Measurements from ENCODE around the gene VTI1A. TPM values are rescaled to one million over a fixed set of nuclear protein-coding genes. Genes with fewer than 3 reads are reported as not detected.

Gene VTI1A
- total RNA-seq, 1 experiment from 2014 or later, result 33.4 TPM

DNA sequence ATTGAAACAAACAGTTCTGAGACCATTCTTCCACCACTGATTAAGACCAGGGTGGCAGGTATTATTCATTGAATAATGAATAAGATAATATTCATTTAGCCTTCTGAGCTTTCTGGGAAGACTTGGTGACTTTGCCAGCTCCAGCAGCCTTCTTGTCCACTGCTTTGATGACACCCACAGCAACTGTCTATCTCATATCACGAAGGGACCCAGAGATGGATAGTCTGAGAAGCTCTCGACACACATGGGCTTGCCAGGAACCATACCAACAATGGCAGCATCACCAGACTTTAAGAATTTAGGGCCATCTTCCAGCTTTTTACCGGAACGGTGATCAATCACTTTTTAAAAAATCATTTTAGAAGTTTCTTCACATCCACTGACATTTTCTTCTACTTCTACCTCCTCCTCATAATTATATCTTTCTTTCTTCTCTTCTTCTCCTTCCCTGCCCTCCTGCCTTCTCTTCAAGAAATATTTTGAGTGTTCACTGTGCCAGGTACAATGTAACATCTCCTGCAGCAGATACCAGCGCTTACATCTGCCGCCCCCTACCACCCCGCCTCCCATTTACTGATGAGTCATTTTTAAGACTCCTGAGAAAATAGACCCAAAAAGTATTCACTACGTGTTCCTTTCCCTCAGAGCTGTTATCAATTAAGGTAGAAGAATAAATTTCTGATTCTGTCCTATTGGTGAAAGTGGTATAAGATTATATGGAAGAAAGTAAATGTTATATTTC lies 101.7 kb downstream of the VTI1A start:
- Histone ChIP-seq H3K9me3 (replicated peaks) (no peaks in the 10 kb centered on the region), H3K4me1 (replicated peaks) (no peaks in the 10 kb centered on the region), H3K27me3 (replicated peaks) (no peaks in the 10 kb centered on the region), H3K4me3 (no peak overlapping the region), H3K27ac (no peak overlapping the region), H3K36me3 (no peaks in the 10 kb centered on the region)
- no peak for DNase-seq (ENCODE audit: low read depth in 1 of 2, low spot score in 2 of 2)

DNA sequence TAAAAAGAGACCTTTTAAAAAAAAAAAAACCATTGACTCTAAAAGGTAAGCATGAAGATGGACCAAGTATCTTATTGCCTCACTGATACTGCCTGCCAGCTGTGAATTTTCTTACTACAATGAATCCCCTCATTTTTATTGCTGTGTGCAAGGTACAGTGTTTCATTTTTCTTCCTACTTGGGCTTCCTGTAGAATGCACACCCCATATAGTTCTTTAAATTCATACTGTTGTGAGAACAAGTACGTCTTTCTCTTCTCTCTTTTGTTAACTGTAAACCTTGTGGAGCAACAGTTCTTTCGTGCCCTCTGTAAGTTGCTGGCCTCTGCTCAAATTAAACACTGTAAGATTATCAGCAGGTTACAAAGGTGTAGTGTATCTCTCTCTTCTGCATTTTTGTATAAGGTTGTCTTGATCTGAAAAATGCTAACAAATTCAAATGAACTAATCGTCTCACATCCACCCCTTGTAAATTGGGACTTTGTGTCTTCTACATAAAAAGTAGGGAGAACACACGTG lies 105.6 kb downstream of the VTI1A start:
- no peak overlapping the region for H3K4me3 ChIP-seq
- no peak for DNase-seq (ENCODE audit: low read depth in 1 of 2, low spot score in 2 of 2)
- no peaks in the 10 kb centered on the region for H3K9me3 ChIP-seq (replicated peaks)
- H3K36me3 ChIP-seq, result no peaks in the 10 kb centered on the region
- no peaks in the 10 kb centered on the region for H3K27me3 ChIP-seq (replicated peaks)
- no peaks in the 10 kb centered on the region for H3K4me1 ChIP-seq (replicated peaks)
- H3K27ac ChIP-seq, result no peak overlapping the region

DNA sequence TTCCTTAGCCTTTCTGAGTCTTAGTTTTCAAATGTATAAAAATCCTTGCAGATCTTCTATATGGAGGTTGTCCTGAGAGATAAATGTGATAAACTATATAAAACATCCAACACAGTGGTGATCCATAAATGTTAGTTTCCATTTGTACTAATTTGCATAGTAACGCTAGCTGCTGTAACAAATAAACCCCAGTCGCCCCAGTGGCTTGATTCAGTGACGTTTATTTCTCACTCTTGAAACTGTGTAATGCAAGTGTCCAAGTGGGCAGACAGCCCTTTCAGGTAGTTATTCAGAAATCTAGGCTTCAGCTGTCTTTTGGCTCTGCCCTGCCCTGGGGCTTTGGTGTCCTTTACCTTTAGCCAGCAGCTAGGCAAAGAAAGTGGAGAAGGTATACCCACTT lies 106.3 kb downstream of the VTI1A start:
- Histone ChIP-seq H3K27me3 (replicated peaks) (no peaks in the 10 kb centered on the region), H3K4me1 (replicated peaks) (no peaks in the 10 kb centered on the region), H3K36me3 (no peaks in the 10 kb centered on the region), H3K9me3 (replicated peaks) (no peaks in the 10 kb centered on the region), H3K4me3 (no peak overlapping the region), H3K27ac (no peak overlapping the region)
- DNase-seq (ENCODE audit: low read depth in 1 of 2, low spot score in 2 of 2), result no peak

DNA sequence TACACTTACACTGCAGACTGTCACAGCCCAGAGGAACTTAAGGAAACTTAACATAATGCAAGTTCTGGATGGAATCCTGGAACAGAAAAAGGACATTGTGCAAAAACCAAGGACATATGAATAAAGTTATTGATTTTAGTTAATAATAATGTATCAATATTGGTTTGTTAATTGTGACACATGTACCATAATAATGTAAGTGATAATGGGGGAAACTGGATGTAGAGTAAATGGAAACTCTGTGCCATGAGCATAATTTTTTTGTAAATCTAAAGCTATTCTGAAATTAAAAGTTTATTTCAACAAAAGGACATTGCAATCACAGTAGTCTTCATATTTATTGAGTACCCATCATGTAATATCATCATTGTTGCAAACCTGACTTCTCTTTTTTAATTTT lies 107.2 kb downstream of the VTI1A start:
- Histone ChIP-seq H3K36me3 (no peaks in the 10 kb centered on the region), H3K27ac (no peak overlapping the region), H3K4me1 (replicated peaks) (no peaks in the 10 kb centered on the region), H3K9me3 (replicated peaks) (no peaks in the 10 kb centered on the region), H3K27me3 (replicated peaks) (no peaks in the 10 kb centered on the region), H3K4me3 (no peak overlapping the region)
- DNase-seq (ENCODE audit: low read depth in 1 of 2, low spot score in 2 of 2), result no peak

DNA sequence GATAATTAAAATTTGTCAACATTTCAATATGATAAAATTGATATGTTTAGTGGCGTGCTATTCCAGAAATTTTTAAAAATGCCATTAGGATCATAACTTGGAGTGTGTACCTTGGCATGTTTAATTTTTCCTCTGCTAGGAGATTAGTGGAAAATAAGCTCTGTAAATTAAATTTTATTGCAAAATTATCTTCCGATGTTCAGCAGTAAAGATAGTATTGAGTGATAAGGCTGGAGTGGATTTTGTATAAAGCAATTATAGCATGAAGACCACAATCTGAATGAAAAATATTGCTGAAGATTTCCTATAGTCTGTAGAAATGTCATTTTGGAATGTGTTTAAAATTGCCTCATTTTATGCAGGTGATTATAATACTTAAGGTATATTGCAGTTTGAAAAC lies 110.2 kb downstream of the VTI1A start:
- H3K27ac ChIP-seq, result no peak overlapping the region
- H3K4me3 ChIP-seq, result no peak overlapping the region
- H3K36me3 ChIP-seq, result no peaks in the 10 kb centered on the region
- H3K27me3 ChIP-seq (replicated peaks), result no peaks in the 10 kb centered on the region
- no peaks in the 10 kb centered on the region for H3K9me3 ChIP-seq (replicated peaks)
- H3K4me1 ChIP-seq (replicated peaks), result no peaks in the 10 kb centered on the region
- DNase-seq (ENCODE audit: low read depth in 1 of 2, low spot score in 2 of 2), result no peak

DNA sequence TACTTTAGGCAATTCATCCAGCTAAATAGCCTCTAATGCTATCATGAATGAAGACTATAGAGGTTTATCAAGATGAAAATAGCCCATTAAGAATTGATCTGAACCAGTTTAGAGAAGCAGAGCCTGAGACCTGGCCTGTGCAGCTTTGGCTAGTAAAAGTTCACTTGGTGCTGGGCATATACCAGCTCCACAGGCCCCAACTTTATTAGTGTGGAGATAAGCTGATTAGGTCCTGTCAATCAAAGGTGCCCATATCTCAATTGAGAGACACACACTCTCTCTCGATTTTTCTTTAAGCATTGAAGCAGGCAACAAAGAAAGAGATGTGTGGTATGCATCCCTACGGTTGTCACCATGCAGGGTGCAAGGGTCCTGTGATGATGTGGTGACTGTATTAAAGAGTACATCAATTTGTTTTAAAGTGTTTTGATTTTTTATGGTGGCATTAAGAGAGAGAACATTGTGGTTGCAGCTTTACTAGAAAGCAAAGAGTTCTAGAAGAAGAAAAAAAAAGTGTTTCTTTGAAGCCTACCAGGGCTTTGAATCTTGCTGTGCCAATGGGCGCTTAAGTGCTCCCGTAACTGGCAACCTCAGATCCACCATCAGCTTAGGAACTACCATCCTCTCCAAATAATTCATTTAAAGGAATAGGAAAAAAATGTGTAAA lies 111.6 kb downstream of the VTI1A start:
- no peak overlapping the region for H3K27ac ChIP-seq
- no peaks in the 10 kb centered on the region for H3K36me3 ChIP-seq
- H3K27me3 ChIP-seq (replicated peaks), result no peaks in the 10 kb centered on the region
- DNase-seq (ENCODE audit: low read depth in 1 of 2, low spot score in 2 of 2), result no peak
- H3K4me1 ChIP-seq (replicated peaks), result peaks cover 7% of the 10 kb centered on the region
- H3K9me3 ChIP-seq (replicated peaks), result no peaks in the 10 kb centered on the region
- H3K4me3 ChIP-seq, result no peak overlapping the region

DNA sequence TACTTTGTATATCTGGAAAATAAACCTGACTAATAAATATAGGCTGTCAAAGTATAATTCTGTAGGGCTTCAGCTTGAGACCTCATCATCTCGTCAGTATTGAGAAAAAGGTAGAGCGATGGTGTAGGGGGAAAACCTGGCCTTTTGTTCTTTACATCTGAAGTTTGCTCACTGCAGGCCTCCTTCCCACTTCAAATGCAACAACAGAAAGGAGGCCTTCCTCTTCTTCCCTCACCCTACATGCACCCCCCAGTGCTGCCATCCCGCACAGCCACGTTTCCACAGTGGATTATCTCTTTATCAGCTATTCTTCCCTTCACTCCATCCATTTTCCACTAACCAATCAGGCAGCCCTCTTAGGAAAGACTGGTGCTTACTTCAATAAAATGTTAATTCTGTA lies 112.3 kb downstream of the VTI1A start:
- Histone ChIP-seq H3K27me3 (replicated peaks) (no peaks in the 10 kb centered on the region), H3K9me3 (replicated peaks) (no peaks in the 10 kb centered on the region), H3K36me3 (no peaks in the 10 kb centered on the region), H3K27ac (no peak overlapping the region), H3K4me1 (replicated peaks) (peaks cover 12% of the 10 kb centered on the region), H3K4me3 (no peak overlapping the region)
- no peak for DNase-seq (ENCODE audit: low read depth in 1 of 2, low spot score in 2 of 2)

DNA sequence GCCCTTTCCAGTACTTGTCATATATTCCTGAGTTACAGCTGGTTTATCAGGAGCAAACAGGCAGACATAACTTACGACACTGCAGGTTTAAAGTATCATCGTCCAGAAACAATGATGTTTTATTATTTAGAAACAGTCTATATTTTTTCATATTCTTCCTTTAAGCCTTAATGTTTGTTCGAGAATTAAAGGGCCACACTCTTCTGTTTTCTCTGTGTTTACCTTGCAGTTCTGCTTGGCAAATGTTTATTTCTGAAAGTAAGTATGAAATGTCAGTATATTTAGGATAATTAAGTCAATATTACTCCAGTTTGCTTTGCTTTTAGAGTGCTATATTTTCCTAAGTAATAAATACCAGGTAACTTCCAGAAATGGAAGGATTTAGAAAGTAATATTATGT lies 115.1 kb downstream of the VTI1A start:
- no peak for DNase-seq (ENCODE audit: low read depth in 1 of 2, low spot score in 2 of 2)
- no peak overlapping the region for H3K4me3 ChIP-seq
- H3K36me3 ChIP-seq, result no peaks in the 10 kb centered on the region
- peaks cover 19% of the 10 kb centered on the region for H3K4me1 ChIP-seq (replicated peaks)
- H3K27me3 ChIP-seq (replicated peaks), result no peaks in the 10 kb centered on the region
- no peak overlapping the region for H3K27ac ChIP-seq
- no peaks in the 10 kb centered on the region for H3K9me3 ChIP-seq (replicated peaks)

DNA sequence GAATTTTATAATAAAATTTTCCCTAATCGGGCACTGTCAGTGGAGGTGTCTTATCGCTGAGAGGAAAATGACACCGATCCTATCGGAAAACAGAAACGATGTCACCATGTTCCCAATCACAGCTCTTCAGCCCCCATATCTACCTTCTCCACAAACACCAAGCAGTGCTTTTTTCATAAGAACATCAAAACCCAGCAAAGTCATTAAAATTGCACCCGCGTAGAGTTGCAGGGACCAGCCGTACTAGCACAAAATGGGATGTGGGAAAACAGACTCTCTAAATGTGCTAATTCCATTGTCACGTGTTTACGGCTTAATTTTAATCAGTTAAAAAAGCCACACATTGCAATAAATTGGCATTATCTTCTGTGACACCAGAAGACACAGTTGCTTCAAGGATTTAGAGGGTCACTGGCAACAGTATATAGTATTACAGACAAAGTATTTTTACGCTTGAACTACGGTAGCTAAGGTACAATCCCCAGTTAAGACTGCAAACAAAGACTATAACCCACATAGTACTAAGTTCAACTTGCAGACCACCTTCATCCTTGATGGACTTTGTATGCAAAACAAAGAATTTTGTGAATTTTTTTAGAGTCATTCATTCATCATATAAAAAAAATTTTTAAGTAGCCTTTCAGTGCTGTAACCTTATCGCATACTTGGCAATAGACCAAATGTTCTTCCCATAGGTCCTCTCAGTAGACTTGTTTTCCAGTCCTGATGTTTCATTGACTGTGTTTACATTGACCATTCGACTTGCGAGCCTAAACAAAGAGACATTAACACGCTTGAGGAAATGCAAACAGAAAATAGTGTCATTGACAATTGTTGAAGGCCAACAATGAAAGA lies 116.0 kb downstream of the VTI1A start:
- Histone ChIP-seq H3K27ac (no peak overlapping the region), H3K27me3 (replicated peaks) (no peaks in the 10 kb centered on the region), H3K36me3 (no peaks in the 10 kb centered on the region), H3K4me1 (replicated peaks) (peaks cover 19% of the 10 kb centered on the region), H3K9me3 (replicated peaks) (no peaks in the 10 kb centered on the region), H3K4me3 (no peak overlapping the region)
- no peak for DNase-seq (ENCODE audit: low read depth in 1 of 2, low spot score in 2 of 2)

DNA sequence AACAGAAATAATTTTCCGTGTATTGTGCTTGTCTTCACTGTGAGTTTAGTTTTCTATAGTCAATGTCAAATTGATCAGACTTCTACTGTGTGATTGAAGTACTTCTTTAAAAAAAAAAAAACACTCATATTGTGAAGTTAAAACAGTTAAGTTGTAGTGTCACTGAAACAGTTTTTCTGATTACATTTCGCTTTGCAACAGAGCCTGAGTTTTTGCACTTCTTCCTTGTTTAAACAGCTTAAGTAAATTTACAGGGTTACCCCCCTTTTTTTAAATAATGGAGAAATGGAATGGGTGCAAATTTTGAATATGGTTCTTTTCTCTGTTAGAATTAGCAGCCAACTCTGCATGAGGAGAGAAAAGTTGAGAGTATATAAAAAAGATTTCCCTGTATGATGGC lies 117.3 kb downstream of the VTI1A start:
- Histone ChIP-seq H3K9me3 (replicated peaks) (no peaks in the 10 kb centered on the region), H3K4me1 (replicated peaks) (peaks cover 19% of the 10 kb centered on the region), H3K27me3 (replicated peaks) (no peaks in the 10 kb centered on the region), H3K36me3 (no peaks in the 10 kb centered on the region), H3K4me3 (no peak overlapping the region), H3K27ac (no peak overlapping the region; the same call in 1 of the 2 replicates)
- no peak for DNase-seq (ENCODE audit: low read depth in 1 of 2, low spot score in 2 of 2)

DNA sequence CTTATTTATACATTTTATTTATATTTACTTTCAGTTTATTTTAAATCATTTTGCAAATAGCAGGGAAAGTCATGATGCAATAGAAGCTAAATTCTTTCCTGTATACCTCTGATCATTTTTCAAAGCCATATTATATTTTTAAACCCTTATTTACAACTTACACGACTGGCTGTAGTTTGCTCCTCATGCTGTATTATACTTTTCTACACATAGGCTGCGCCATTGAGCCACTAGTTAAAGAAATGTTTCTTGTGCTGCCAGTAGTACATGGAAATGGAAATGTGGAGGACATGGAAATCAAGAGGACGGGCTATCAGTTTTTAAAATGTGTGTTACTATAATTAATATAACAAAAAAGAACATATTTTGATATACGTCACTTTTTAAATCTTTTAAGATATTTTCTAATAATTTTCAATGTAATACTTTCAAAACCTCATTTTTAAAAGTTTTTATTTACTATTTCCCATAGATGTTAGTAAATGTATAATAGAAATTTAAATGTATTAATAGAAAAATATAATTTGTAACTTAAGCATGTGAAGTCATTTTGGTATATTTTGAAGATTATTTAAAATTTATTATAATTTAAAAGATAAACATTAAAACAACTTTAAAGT lies 118.5 kb downstream of the VTI1A start:
- Histone ChIP-seq H3K9me3 (replicated peaks) (no peaks in the 10 kb centered on the region), H3K4me3 (no peak overlapping the region), H3K27ac (no peak overlapping the region), H3K27me3 (replicated peaks) (no peaks in the 10 kb centered on the region), H3K4me1 (replicated peaks) (peaks cover 19% of the 10 kb centered on the region), H3K36me3 (no peaks in the 10 kb centered on the region)
- peak in 1 of 2 experiments; percentile 50 for DNase-seq (ENCODE audit: low read depth in 1 of 2, low spot score in 2 of 2)

DNA sequence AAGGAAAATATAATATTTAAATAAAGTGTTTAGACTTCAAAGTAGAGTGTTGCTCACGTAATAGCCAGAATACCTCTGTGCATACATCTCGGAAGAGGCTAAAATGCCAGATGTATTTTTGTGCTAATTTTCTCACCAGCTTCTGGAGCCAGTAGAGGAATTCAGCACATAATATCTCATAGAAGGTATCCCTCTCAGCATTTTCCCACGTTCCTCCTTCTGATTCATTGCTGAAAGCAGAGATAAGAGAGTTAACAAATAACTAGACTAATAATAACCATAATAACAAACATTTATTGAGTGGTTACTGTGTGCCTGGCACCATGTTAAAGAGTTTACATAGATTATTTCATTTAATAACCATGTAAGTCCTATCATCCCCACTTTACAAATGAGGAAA lies 123.6 kb downstream of the VTI1A start:
- no peak for DNase-seq (ENCODE audit: low read depth in 1 of 2, low spot score in 2 of 2)
- no peaks in the 10 kb centered on the region for H3K9me3 ChIP-seq (replicated peaks)

DNA sequence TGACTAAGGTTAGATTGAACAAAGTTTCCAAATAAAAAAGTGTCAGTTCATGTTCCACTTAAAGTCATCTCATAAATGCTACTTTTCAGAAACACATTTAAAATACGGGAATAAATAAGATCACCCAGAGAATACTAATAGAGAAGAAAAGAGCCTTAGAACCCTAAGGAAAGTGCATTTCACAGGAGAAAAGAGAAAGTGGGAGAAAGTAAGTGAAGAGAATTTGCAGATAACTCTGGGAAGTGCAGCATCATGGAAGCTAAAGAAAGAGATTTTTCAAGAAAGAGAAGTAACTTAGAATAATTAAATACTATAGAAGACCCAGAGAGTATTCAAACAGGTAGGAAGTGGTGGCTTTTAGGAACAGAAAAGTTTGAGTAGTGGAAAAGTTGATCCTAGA lies 132.6 kb downstream of the VTI1A start:
- H3K36me3 ChIP-seq, result no peaks in the 10 kb centered on the region
- peaks cover 11% of the 10 kb centered on the region for H3K4me1 ChIP-seq (replicated peaks)
- no peaks in the 10 kb centered on the region for H3K27me3 ChIP-seq (replicated peaks)
- H3K27ac ChIP-seq, result no peak overlapping the region
- no peak for DNase-seq (ENCODE audit: low read depth in 1 of 2, low spot score in 2 of 2)
- H3K9me3 ChIP-seq (replicated peaks), result no peaks in the 10 kb centered on the region
- no peak overlapping the region for H3K4me3 ChIP-seq

More for the DNA sequence above, 123.6 kb downstream of the VTI1A start:
- H3K4me1 ChIP-seq (replicated peaks), result no peaks in the 10 kb centered on the region
- H3K4me3 ChIP-seq, result no peak overlapping the region
- H3K36me3 ChIP-seq, result no peaks in the 10 kb centered on the region
- no peaks in the 10 kb centered on the region for H3K27me3 ChIP-seq (replicated peaks)
- no peak overlapping the region for H3K27ac ChIP-seq
